Endodermal cell (in vitro differentiated cells): Measurements from ENCODE around the gene NPPC. TPM values are rescaled to one million over a fixed set of nuclear protein-coding genes. Genes with fewer than 3 reads are reported as not detected.

Experiments used
- DNase-seq: peaks from one replicate; pipeline ENCODE4 v3.0.0-alpha.2; 2017
- H3K27ac ChIP-seq: 2 replicates; pipeline ENCODE4 v1.5.1; 2013; ENCODE audit warnings: mild to moderate bottlenecking, low read depth, low read length, moderate library complexity
- H3K27me3 ChIP-seq: 2 replicates; pipeline ENCODE4 v1.6.1; 2013; ENCODE audit warnings: mild to moderate bottlenecking, low read length, moderate library complexity; ENCODE audit not compliant: insufficient read depth, control insufficient read depth, poor library complexity, severe bottlenecking
- H3K36me3 ChIP-seq: 2 replicates; pipeline ENCODE4 v1.7.0; 2013; ENCODE audit warnings: mild to moderate bottlenecking, low read length, moderate library complexity; ENCODE audit not compliant: control insufficient read depth, insufficient read depth
- H3K4me1 ChIP-seq: one replicate; pipeline ENCODE4 v1.7.0; 2013; ENCODE audit warnings: low read length; ENCODE audit not compliant: control insufficient read depth, insufficient read depth
- H3K4me3 ChIP-seq: 2 replicates; pipeline ENCODE4 v1.5.1; 2013; ENCODE audit warnings: mild to moderate bottlenecking, low read length, moderate library complexity
- H3K9ac ChIP-seq: 2 replicates; pipeline ENCODE4 v1.6.1; 2013; ENCODE audit warnings: mild to moderate bottlenecking, low read length, moderate library complexity; ENCODE audit not compliant: poor library complexity, severe bottlenecking; ENCODE audit errors: extremely low read depth
- H3K9me3 ChIP-seq: 2 replicates; pipeline ENCODE4 v1.6.1; 2013; ENCODE audit warnings: mild to moderate bottlenecking, low read length, moderate library complexity; ENCODE audit not compliant: control insufficient read depth
- H3K27ac Mint-ChIP-seq: 2 replicates; pipeline ENCODE4 v1.8.0; 2020; ENCODE audit warnings: mixed read lengths
- H3K27me3 Mint-ChIP-seq: 2 replicates; pipeline ENCODE4 v1.8.0; 2021; ENCODE audit warnings: mild to moderate bottlenecking, mixed read lengths; ENCODE audit not compliant: insufficient read depth
- H3K36me3 Mint-ChIP-seq: 2 replicates; pipeline ENCODE4 v1.8.0; 2020; ENCODE audit warnings: low read depth, mixed read lengths
- H3K4me1 Mint-ChIP-seq: 2 replicates; pipeline ENCODE4 v1.8.0; 2020; ENCODE audit warnings: mixed read lengths
- H3K4me3 Mint-ChIP-seq: 2 replicates; pipeline ENCODE4 v1.8.0; 2020; ENCODE audit warnings: mild to moderate bottlenecking, moderate library complexity, mixed read lengths
- H3K9me3 Mint-ChIP-seq: 2 replicates; pipeline ENCODE4 v1.8.0; 2020; ENCODE audit warnings: mild to moderate bottlenecking, mixed read lengths
- CTCF ChIP-seq: fragments of 200-600 bp; sonication (generic); conservative IDR thresholded peaks from 2 replicates; pipeline ENCODE4 v1.5.0; 2021; ENCODE audit warnings: antibody characterized with exemption, mild to moderate bottlenecking
- WGBS, 2 experiments: methylation state at CpG; one replicate each; pipeline versions ENCODE4 v1.1.5 to v1.1.7; 2013; ENCODE audit warnings: missing lambda C conversion rate in 2 of 2, mixed read lengths in 1 of 2; ENCODE audit not compliant: insufficient coverage in 1 of 2, insufficient read length in 1 of 2; 5-methylcytosine and 5-hydroxymethylcytosine counted together
- total RNA-seq, 2 donors: library from RNA; stranded (reverse); fragmentation: NEBNext Ultra II Directional in 1 of 2; extraction: Animal tissue kit (Norgen Biotek cat#: 25700) in 1 of 2; gene quantifications; 2 replicates in 1 of 2; 3 replicates in 1 of 2; pipeline ENCODE4 v1.2.1, GENCODE V29; 2021

The NPPC gene
- total RNA-seq, 2 donors from 2014 or later, result 0.84 TPM; not detected in 1

GRCh38 chr2:231924889-231925275, 1.3 kb downstream of the NPPC start:
- Histone ChIP-seq H3K4me1 (no peaks in the 10 kb centered on the region), H3K9me3 (no peaks in the 10 kb centered on the region), H3K9ac (no peak overlapping the region), H3K4me3 (no peak overlapping the region), H3K27me3 (peaks cover 64% of the 10 kb centered on the region), H3K36me3 (no peaks in the 10 kb centered on the region), H3K27ac (no peak overlapping the region)
- WGBS, 2 experiments, result 49 to 100% methylated on average over 2 to 8 of the region's 8 CpGs
- Mint-ChIP-seq H3K27ac (no peak overlapping the region), H3K36me3 (no peaks in the 10 kb centered on the region), H3K4me3 (peak overlapping the region; percentile 57), H3K9me3 (no peaks in the 10 kb centered on the region), H3K4me1 (peaks cover 7% of the 10 kb centered on the region), H3K27me3 (peaks cover 71% of the 10 kb centered on the region)
- no peak for TF ChIP-seq CTCF
- DNase-seq, result no peak

GRCh38 chr2:231923951-231924888, 2.0 kb downstream of the NPPC start:
- H3K9ac ChIP-seq, result no peak overlapping the region
- no peaks in the 10 kb centered on the region for H3K9me3 ChIP-seq
- 84 to 88% methylated on average over 15 to 24 of the region's 24 CpGs for WGBS, 2 experiments
- TF ChIP-seq CTCF, result no peak
- peaks cover 64% of the 10 kb centered on the region for H3K27me3 ChIP-seq
- H3K4me1 Mint-ChIP-seq, result peaks cover 7% of the 10 kb centered on the region
- no peaks in the 10 kb centered on the region for H3K36me3 Mint-ChIP-seq
- peaks cover 66% of the 10 kb centered on the region for H3K27me3 Mint-ChIP-seq
- DNase-seq, result no peak
- no peak overlapping the region for H3K27ac ChIP-seq
- H3K9me3 Mint-ChIP-seq, result no peaks in the 10 kb centered on the region
- H3K4me1 ChIP-seq, result no peaks in the 10 kb centered on the region
- no peak overlapping the region for H3K4me3 Mint-ChIP-seq
- no peak overlapping the region for H3K27ac Mint-ChIP-seq
- no peak overlapping the region for H3K4me3 ChIP-seq
- H3K36me3 ChIP-seq, result no peaks in the 10 kb centered on the region

GRCh38 chr2:231923010-231923344, 3.2 kb downstream of the NPPC start:
- WGBS, 2 experiments, result 79 to 84% methylated on average over 2 to 3 of the region's 3 CpGs

More at GRCh38 chr2:231923010-231923344, 3.2 kb downstream of the NPPC start:
- DNase-seq, result no peak
- Mint-ChIP-seq H3K4me1 (peaks cover 7% of the 10 kb centered on the region), H3K4me3 (no peak overlapping the region), H3K9me3 (no peaks in the 10 kb centered on the region), H3K27ac (no peak overlapping the region), H3K27me3 (peaks cover 53% of the 10 kb centered on the region), H3K36me3 (no peaks in the 10 kb centered on the region)
- no peak overlapping the region for H3K9ac ChIP-seq
- H3K27me3 ChIP-seq, result peaks cover 52% of the 10 kb centered on the region
- no peaks in the 10 kb centered on the region for H3K4me1 ChIP-seq
- H3K36me3 ChIP-seq, result no peaks in the 10 kb centered on the region
- TF ChIP-seq CTCF, result no peak
- H3K27ac ChIP-seq, result no peak overlapping the region
- H3K4me3 ChIP-seq, result no peak overlapping the region
- H3K9me3 ChIP-seq, result no peaks in the 10 kb centered on the region
